A549 (cell line): Measurements from ENCODE around the gene RXFP1. TPM values are rescaled to one million over a fixed set of nuclear protein-coding genes. Genes with fewer than 3 reads are reported as not detected.

Source experiments
- ATAC-seq, 2 experiments: fragments of 200-7000 bp in 1 of 2; fragments of >200 bp in 1 of 2; cut with Nextera tagmentation in 1 of 2; cut with Tn5 transposase in 1 of 2; 3 replicates each; pipeline versions ENCODE4 v1.8.0 to v1.9.1; 2018 to 2020; ENCODE audit warnings: mild to moderate bottlenecking in 1 of 2, moderate library complexity in 1 of 2
- CTCF ChIA-PET: fragments of 300-600 bp; sonication (Branson Sonifier 250); formaldehyde crosslinking; extraction: SDS; loops from one replicate; lab custom pipeline; 2021; ENCODE audit warnings: antibody characterized with exemption, inconsistent platforms; lab: Yijun Ruan, JAX
- POLR2A ChIA-PET: fragments of 350-600 bp; formaldehyde crosslinking; extraction: SDS; loops from one replicate; lab custom pipeline; 2021; ENCODE audit warnings: antibody characterized with exemption, inconsistent platforms; lab: Yijun Ruan, JAX
- DNase-seq, 2 experiments: peaks; one replicate each; pipeline versions ENCODE4 v3.0.0 to v3.0.0-alpha.2; 2011 to 2016; ENCODE audit warnings: low read depth in 1 of 2, low spot score in 1 of 2
- FAIRE-seq: peaks from 2 replicates; lab custom pipeline; 2011; peaks lifted over from hg19 to GRCh38; lab: Jason Lieb, UNC
- H3K27ac ChIP-seq, 2 experiments: fragments of >200 bp; sonication (Bioruptor Twin); formaldehyde crosslinking; 3 replicates each; pipeline ENCODE4 v1.5.1; 2016 to 2017
- H3K4me1 ChIP-seq: fragments of >200 bp; sonication (Bioruptor Twin); formaldehyde crosslinking; 3 replicates; pipeline ENCODE4 v1.6.1; 2016
- H3K4me2 ChIP-seq: fragments of >200 bp; sonication (Bioruptor Twin); formaldehyde crosslinking; 3 replicates; pipeline ENCODE4 v1.6.1; 2016
- H3K4me3 ChIP-seq: fragments of >200 bp; sonication (Bioruptor Twin); formaldehyde crosslinking; 3 replicates; pipeline ENCODE4 v1.5.1; 2016
- H3K9me3 ChIP-seq: fragments of >200 bp; sonication (Bioruptor Twin); formaldehyde crosslinking; 3 replicates; pipeline ENCODE4 v1.6.1; 2016
- CBX2 ChIP-seq: fragments of 200-600 bp; sonication (generic); IDR thresholded peaks from 2 replicates; pipeline ENCODE4 v1.6.1; 2016; ENCODE audit warnings: low read depth, mild to moderate bottlenecking, borderline replicate concordance
- CHD4 ChIP-seq: fragments of 200-600 bp; sonication (generic); IDR thresholded peaks from 2 replicates; pipeline ENCODE4 v1.6.1; 2016; ENCODE audit warnings: antibody characterized with exemption, mild to moderate bottlenecking, borderline replicate concordance
- FOSB ChIP-seq: fragments of 250-450 bp; sonication (Bioruptor Pico); IDR thresholded peaks from 2 replicates; pipeline ENCODE4 v1.5.0; 2020; ENCODE audit warnings: mild to moderate bottlenecking, moderate library complexity
- FOXS1 ChIP-seq: fragments of 250-450 bp; sonication (Bioruptor Pico); IDR thresholded peaks from 2 replicates; pipeline ENCODE4 v1.5.0; 2020; ENCODE audit warnings: mild to moderate bottlenecking, moderate library complexity
- GATA3 ChIP-seq: IDR thresholded peaks from 2 replicates; pipeline ENCODE4 v1.6.1; 2012; ENCODE audit warnings: borderline replicate concordance
- HDAC2 ChIP-seq: fragments of 200-600 bp; sonication (generic); IDR thresholded peaks from 2 replicates; pipeline ENCODE4 v1.6.1; 2016
- HOXA7 ChIP-seq: fragments of 250-450 bp; sonication (Bioruptor Pico); IDR thresholded peaks from 2 replicates; pipeline ENCODE4 v1.5.0; 2020; ENCODE audit warnings: mild to moderate bottlenecking, moderate library complexity
- HOXB13 ChIP-seq: fragments of 250-450 bp; sonication (Bioruptor Pico); IDR thresholded peaks from 2 replicates; pipeline ENCODE4 v1.5.0; 2020; ENCODE audit warnings: low read depth, mild to moderate bottlenecking, moderate library complexity
- HOXB5 ChIP-seq: fragments of 250-450 bp; sonication (Bioruptor Pico); IDR thresholded peaks from 2 replicates; pipeline ENCODE4 v1.5.0; 2020; ENCODE audit warnings: mild to moderate bottlenecking, moderate library complexity
- JUN ChIP-seq, 2 experiments: fragments of >200 bp; sonication (Bioruptor Twin); formaldehyde crosslinking; IDR thresholded peaks; 2 replicates in 1 of 2; 3 replicates in 1 of 2; pipeline ENCODE4 v1.6.1; 2016 to 2017
- JUNB ChIP-seq: fragments of >200 bp; sonication (Bioruptor Twin); formaldehyde crosslinking; IDR thresholded peaks from 2 replicates; pipeline ENCODE4 v1.6.1; 2016
- NPAS2 ChIP-seq: fragments of 250-450 bp; sonication (Bioruptor Pico); IDR thresholded peaks from 2 replicates; pipeline ENCODE4 v1.8.0; 2022; ENCODE audit warnings: mild to moderate bottlenecking, moderate library complexity, borderline replicate concordance
- POLR2A ChIP-seq: IDR thresholded peaks from 2 replicates; pipeline ENCODE4 v1.6.1; 2012; ENCODE audit warnings: mild to moderate bottlenecking, low read length
- RCOR1 ChIP-seq: fragments of 150-350 bp; IDR thresholded peaks from 2 replicates; pipeline ENCODE4 v1.6.1; 2014; ENCODE audit warnings: antibody characterized with exemption, low read length, low read depth
- RNF2 ChIP-seq: fragments of 200-600 bp; sonication (generic); IDR thresholded peaks from 2 replicates; pipeline ENCODE4 v1.6.1; 2016; ENCODE audit warnings: low read depth, mild to moderate bottlenecking, antibody characterized with exemption, moderate library complexity, borderline replicate concordance
- SMC3 ChIP-seq: fragments of >200 bp; sonication (Bioruptor Twin); formaldehyde crosslinking; IDR thresholded peaks from 3 replicates; pipeline ENCODE4 v1.6.1; 2018; ENCODE audit warnings: inconsistent platforms
- SREBF2 ChIP-seq: fragments of 450-650 bp; IDR thresholded peaks from 2 replicates; pipeline ENCODE4 v1.6.1; 2014; ENCODE audit warnings: mild to moderate bottlenecking, moderate library complexity
- TFCP2L1 ChIP-seq: fragments of 250-450 bp; sonication (Bioruptor Pico); IDR thresholded peaks from 2 replicates; pipeline ENCODE4 v1.5.0; 2021; ENCODE audit warnings: mild to moderate bottlenecking
- ZC3H11A ChIP-seq: fragments of 450-650 bp; IDR thresholded peaks from 2 replicates; pipeline ENCODE4 v1.6.1; 2014; ENCODE audit warnings: antibody characterized with exemption, mild to moderate bottlenecking
- ZSCAN20 ChIP-seq: fragments of 250-450 bp; sonication (Bioruptor Pico); IDR thresholded peaks from 2 replicates; pipeline ENCODE4 v1.8.0; 2022; ENCODE audit warnings: mild to moderate bottlenecking, moderate library complexity
- WGBS: methylation state at CpG from one replicate; pipeline ENCODE4 v1.1.6; 2017; ENCODE audit errors: missing lambda C conversion rate; 5-methylcytosine and 5-hydroxymethylcytosine counted together
- polyA plus RNA-seq, 4 experiments: library from polyadenylated mRNA; depleted of rRNA in 3 of 4; stranded (reverse); fragments of >200 nt; fragmentation: RNase III in 1 of 4; extraction: RNeasy Plus Mini Kit Qiagen cat#74134 plus additional on column Dnase treatment in 1 of 4; gene quantifications; 2 replicates in 3 of 4; 3 replicates in 1 of 4; pipeline ENCODE4 v1.2.3, GENCODE V29; 2011 to 2017
- TF ChIP-seq, protein P1 (sequence below): fragments of >200 bp; sonication (Bioruptor Twin); formaldehyde crosslinking; IDR thresholded peaks from 3 replicates; pipeline ENCODE4 v1.6.1; 2016
- TF ChIP-seq, protein P2 (sequence below): fragments of >200 bp; sonication (Bioruptor Twin); formaldehyde crosslinking; IDR thresholded peaks from 2 replicates; pipeline ENCODE4 v1.6.1; 2016

The RXFP1 gene
- polyA plus RNA-seq, 2 of the 4 experiments (the other 2 are of a cell fraction) = not detected

GRCh38 chr4:158535130-158535614 is 13.5 kb downstream of the RXFP1 start:
- 38% methylated on average over 4 of the region's 4 CpGs for WGBS
- 0 out of 6 replicates have a peak, but pooled peaks of 1 of the 2 experiments have one; percentile 27 for ATAC-seq
- Histone ChIP-seq H3K4me2 (peak overlapping the region; percentile 53), H3K4me3 (no peak overlapping the region), H3K27ac (no peak overlapping the region), H3K9me3 (no peaks in the 10 kb centered on the region), H3K4me1 (0 out of 3 replicates have a peak, but pooled peaks cover 3% of the 10 kb centered on the region)
- no peak for FAIRE-seq
- ChIA-PET CTCF (no interaction called here), POLR2A (no interaction called here)
- peak in 1 of 2 experiments; percentile 69 for DNase-seq
- TF ChIP-seq ZSCAN20 (CRISPR knock-in tag) (no peak), SREBF2 (no peak), POLR2A (no peak), GATA3 (no peak), HDAC2 (no peak), HOXA7 (CRISPR knock-in tag) (no peak), JUN (IDR thresholded peaks at IDR 0.05) (no peak)

DNA sequence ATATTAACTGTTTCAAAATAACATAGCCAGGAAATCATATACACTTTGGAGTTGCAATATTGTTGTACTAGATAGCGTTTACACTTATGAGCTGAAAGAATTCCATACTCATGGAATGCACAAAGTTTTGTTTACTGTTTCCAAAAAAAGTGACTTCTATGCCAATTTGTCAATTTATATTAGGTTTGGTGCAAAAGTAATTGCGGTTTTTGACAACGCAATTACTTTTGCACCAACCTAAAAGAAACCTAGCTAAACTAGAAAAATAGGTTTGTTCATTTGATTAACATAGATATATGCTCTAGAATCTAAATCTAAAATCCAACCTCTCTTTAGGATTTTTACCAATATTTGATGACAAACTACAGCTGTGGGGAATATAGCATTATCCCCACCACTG is 15.2 kb downstream of the RXFP1 start:
- DNase-seq = no peak
- no peak for TF ChIP-seq ZC3H11A
- 85% methylated on average over 3 of the region's 3 CpGs for WGBS
- no peak for ATAC-seq
- Histone ChIP-seq H3K9me3 (no peaks in the 10 kb centered on the region), H3K4me3 (no peak overlapping the region), H3K4me2 (no peak overlapping the region), H3K27ac (no peak overlapping the region), H3K4me1 (0 out of 3 replicates have a peak, but pooled peaks cover 3% of the 10 kb centered on the region)
- POLR2A ChIA-PET = no interaction called here
- CTCF ChIA-PET = no interaction called here
- FAIRE-seq = no peak

GRCh38 chr4:158538176-158538575 is 16.5 kb downstream of the RXFP1 start:
- H3K9me3 ChIP-seq = no peaks in the 10 kb centered on the region
- ATAC-seq (no peak), FAIRE-seq (no peak), DNase-seq (no peak)
- POLR2A ChIA-PET = no interaction called here
- H3K27ac ChIP-seq = no peak overlapping the region
- WGBS = 74% methylated on average over 4 of the region's 4 CpGs
- no peak overlapping the region for H3K4me3 ChIP-seq
- H3K4me2 ChIP-seq = no peak overlapping the region
- CTCF ChIA-PET = no interaction called here
- no peak for TF ChIP-seq RCOR1
- no peak for TF ChIP-seq ZC3H11A
- no peak for TF ChIP-seq NPAS2 (CRISPR knock-in tag)
- TF ChIP-seq HOXB5 (CRISPR knock-in tag) = no peak
- no peak for TF ChIP-seq JUN (IDR thresholded peaks at IDR 0.05)
- 0 out of 3 replicates have a peak, but pooled peaks cover 3% of the 10 kb centered on the region for H3K4me1 ChIP-seq

DNA sequence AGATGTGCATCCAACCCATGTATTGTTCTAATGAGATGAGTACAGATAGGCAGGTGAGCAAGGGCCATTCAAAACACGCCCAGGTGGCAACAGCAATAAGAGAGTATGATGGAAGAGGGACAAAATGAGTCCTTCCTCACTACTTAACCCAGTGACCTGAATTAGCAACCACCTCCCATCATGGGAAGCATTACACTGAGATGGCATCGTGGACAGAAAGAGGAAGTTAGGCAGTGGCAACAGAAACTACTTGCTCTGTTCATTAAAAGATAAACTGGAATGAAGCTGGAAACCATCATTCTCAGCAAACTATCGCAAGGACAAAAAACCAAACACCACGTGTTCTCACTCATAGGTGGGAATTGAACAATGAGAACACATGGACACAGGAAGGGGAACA is 17.2 kb downstream of the RXFP1 start:
- DNase-seq (no peak), ATAC-seq (no peak), FAIRE-seq (no peak)
- ChIA-PET CTCF (no interaction called here), POLR2A (no interaction called here)
- Histone ChIP-seq H3K4me3 (no peak overlapping the region), H3K4me1 (0 out of 3 replicates have a peak, but pooled peaks cover 3% of the 10 kb centered on the region), H3K27ac (no peak overlapping the region), H3K9me3 (no peaks in the 10 kb centered on the region), H3K4me2 (no peak overlapping the region)
- TF ChIP-seq, protein P1, sequence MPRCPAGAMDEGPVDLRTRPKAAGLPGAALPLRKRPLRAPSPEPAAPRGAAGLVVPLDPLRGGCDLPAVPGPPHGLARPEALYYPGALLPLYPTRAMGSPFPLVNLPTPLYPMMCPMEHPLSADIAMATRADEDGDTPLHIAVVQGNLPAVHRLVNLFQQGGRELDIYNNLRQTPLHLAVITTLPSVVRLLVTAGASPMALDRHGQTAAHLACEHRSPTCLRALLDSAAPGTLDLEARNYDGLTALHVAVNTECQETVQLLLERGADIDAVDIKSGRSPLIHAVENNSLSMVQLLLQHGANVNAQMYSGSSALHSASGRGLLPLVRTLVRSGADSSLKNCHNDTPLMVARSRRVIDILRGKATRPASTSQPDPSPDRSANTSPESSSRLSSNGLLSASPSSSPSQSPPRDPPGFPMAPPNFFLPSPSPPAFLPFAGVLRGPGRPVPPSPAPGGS = no peak
- no peak for TF ChIP-seq RCOR1
- TF ChIP-seq RNF2 = no peak
- no peak for TF ChIP-seq JUNB
- 62% methylated on average over 4 of the region's 4 CpGs for WGBS

GRCh38 chr4:158540125-158540907 is 18.6 kb downstream of the RXFP1 start:
- 63% methylated on average over 9 of the region's 9 CpGs for WGBS
- no peak overlapping the region for H3K4me2 ChIP-seq
- no peak for ATAC-seq
- FAIRE-seq = no peak
- no peak overlapping the region for H3K27ac ChIP-seq
- TF ChIP-seq FOXS1 (CRISPR knock-in tag) (no peak), TFCP2L1 (CRISPR knock-in tag) (no peak), FOSB (no peak), HOXB13 (CRISPR knock-in tag) (no peak), CBX2 (no peak), CHD4 (no peak), SMC3 (no peak)
- TF ChIP-seq, protein P2, sequence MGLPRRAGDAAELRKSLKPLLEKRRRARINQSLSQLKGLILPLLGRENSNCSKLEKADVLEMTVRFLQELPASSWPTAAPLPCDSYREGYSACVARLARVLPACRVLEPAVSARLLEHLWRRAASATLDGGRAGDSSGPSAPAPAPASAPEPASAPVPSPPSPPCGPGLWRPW = no peak
- no peak overlapping the region for H3K4me3 ChIP-seq
- CTCF ChIA-PET = interaction anchor here (0.6 kb wide), 1 partner anchor 51 kb away, joined by 3 read pairs; no protein-coding TSS in a partner anchor
- no peaks in the 10 kb centered on the region for H3K9me3 ChIP-seq
- POLR2A ChIA-PET = no interaction called here
- no peak for DNase-seq
- H3K4me1 ChIP-seq = 0 out of 3 replicates have a peak, but pooled peaks cover 3% of the 10 kb centered on the region
